HFFc6 (cell line): ENCODE data around the gene BACE1. TPM values are rescaled to one million over a fixed set of nuclear protein-coding genes. Genes with fewer than 3 reads are reported as not detected.

Experiments used
- DNase-seq: peaks from one replicate; pipeline ENCODE4 v3.0.0-alpha.2; 2018
- H3K27ac Mint-ChIP-seq: 2 replicates; pipeline ENCODE4 v1.8.0; 2020; ENCODE audit warnings: mild to moderate bottlenecking, mixed read lengths
- H3K27me3 Mint-ChIP-seq: 2 replicates; pipeline ENCODE4 v1.8.0; 2021; ENCODE audit warnings: mild to moderate bottlenecking, moderate library complexity, mixed read lengths; ENCODE audit not compliant: insufficient read depth
- H3K36me3 Mint-ChIP-seq: 2 replicates; pipeline ENCODE4 v1.8.0; 2021; ENCODE audit warnings: low read depth, mixed read lengths
- H3K4me1 Mint-ChIP-seq: 2 replicates; pipeline ENCODE4 v1.8.0; 2020; ENCODE audit warnings: low read depth, mixed read lengths
- H3K4me3 Mint-ChIP-seq: 2 replicates; pipeline ENCODE4 v1.8.0; 2020; ENCODE audit warnings: mild to moderate bottlenecking, moderate library complexity, mixed read lengths
- H3K9me3 Mint-ChIP-seq: 2 replicates; pipeline ENCODE4 v1.8.0; 2020; ENCODE audit warnings: mild to moderate bottlenecking, mixed read lengths
- CTCF ChIP-seq: fragments of 200-600 bp; sonication (generic); IDR thresholded peaks from 2 replicates; pipeline ENCODE4 v1.5.0; 2021; ENCODE audit warnings: antibody characterized with exemption, mild to moderate bottlenecking
- total RNA-seq, 6 experiments: library from RNA; stranded (reverse); fragmentation: NEBNext Ultra II Directional; extraction: Animal tissue kit (Norgen Biotek cat#: 25700); gene quantifications; 2 replicates in 1 of 6; 3 replicates in 5 of 6; pipeline ENCODE4 v1.2.3, GENCODE V29; 2021

Gene BACE1
- total RNA-seq, 6 experiments from 2014 or later = 59.6 to 80.8 (median 70.7) TPM

GRCh38 chr11:117248341-117248740 is 67.7 kb downstream of the BACE1 start:
- Mint-ChIP-seq H3K27ac (no peak overlapping the region), H3K9me3 (no peaks in the 10 kb centered on the region), H3K4me3 (no peak overlapping the region), H3K27me3 (peaks cover 3% of the 10 kb centered on the region), H3K4me1 (no peaks in the 10 kb centered on the region), H3K36me3 (peaks cover 47% of the 10 kb centered on the region)
- no peak for TF ChIP-seq CTCF
- DNase-seq = no peak

DNA sequence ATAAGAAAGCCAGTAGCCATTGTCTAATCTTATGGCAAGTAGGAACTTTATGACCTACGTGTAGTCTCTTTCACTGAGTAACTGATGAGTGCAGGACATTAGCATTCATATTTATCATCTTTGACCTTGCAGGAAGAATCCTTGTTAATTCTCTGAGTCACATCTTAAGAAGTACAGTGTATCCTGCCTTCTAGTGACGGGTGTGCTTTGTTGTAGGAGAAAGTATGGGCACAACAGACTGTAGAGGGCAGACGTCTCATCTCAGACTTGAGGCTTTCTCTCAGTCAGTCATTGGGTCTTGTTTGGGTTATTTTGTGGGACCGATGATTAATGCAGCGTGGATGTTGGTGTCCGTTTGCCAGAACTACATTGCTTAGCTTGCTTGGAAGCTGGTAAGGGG is 76.8 kb downstream of the BACE1 start:
- H3K4me1 Mint-ChIP-seq = peaks cover 20% of the 10 kb centered on the region
- H3K27ac Mint-ChIP-seq = peak overlapping the region; percentile 96
- peak overlapping the region; percentile 52 for H3K4me3 Mint-ChIP-seq

DNA sequence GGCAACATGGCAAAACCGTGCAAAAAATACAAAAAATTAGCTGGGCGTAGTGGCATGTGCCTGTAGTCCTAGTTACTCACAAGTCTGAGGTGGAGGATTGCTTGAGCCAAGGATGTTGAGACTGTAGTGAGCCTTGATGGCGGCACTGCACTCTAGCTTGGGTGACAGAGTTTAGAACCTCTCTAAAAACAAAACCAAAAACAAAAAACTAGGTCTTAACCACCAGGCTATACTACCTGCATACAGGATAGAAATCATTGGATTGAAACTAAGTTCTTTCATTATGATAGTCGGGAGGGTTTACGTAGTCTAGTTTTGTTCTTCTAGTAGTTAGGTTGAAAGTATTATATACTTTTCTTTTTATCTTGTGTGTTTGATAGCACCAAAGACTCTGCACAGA is 77.8 kb downstream of the BACE1 start:
- no peaks in the 10 kb centered on the region; the same call in none of the 2 replicates for H3K27me3 Mint-ChIP-seq
- H3K4me1 Mint-ChIP-seq = peaks cover 30% of the 10 kb centered on the region
- peak overlapping the region; percentile 96 for H3K27ac Mint-ChIP-seq
- H3K4me3 Mint-ChIP-seq = no peak overlapping the region
- TF ChIP-seq CTCF = no peak
- H3K36me3 Mint-ChIP-seq = peaks cover 14% of the 10 kb centered on the region
- no peak for DNase-seq
- no peaks in the 10 kb centered on the region for H3K9me3 Mint-ChIP-seq

More for the DNA sequence above, 76.8 kb downstream of the BACE1 start:
- Mint-ChIP-seq H3K27me3 (no peaks in the 10 kb centered on the region; the same call in none of the 2 replicates), H3K9me3 (no peaks in the 10 kb centered on the region), H3K36me3 (peaks cover 16% of the 10 kb centered on the region)
- TF ChIP-seq CTCF = peak; percentile 79
- DNase-seq = peak; percentile 99

Other genes starting within 250 kb of the BACE1 start
- gene SIK3, start 217.8 kb downstream of the BACE1 start, total RNA-seq = 10 to 100 TPM; 15.6 to 23.3 (median 19.9) TPM
- gene PAFAH1B2, start 172.0 kb downstream of the BACE1 start, total RNA-seq = 100 to 1,000 TPM; 113 to 130 (median 122) TPM
- gene SIDT2, start 137.5 kb downstream of the BACE1 start, total RNA-seq = 10 to 100 TPM; 33.9 to 53.9 (median 37.7) TPM
- gene TAGLN, start 116.9 kb downstream of the BACE1 start, total RNA-seq = 1,000 to 10,000 TPM; 1,668 to 2,517 (median 1,780) TPM
- 10 to 100 TPM; 64.1 to 73.6 (median 68.0) TPM for gene PCSK7, start 84.2 kb downstream of the BACE1 start, total RNA-seq
- gene RNF214, start 83.6 kb downstream of the BACE1 start, total RNA-seq = 10 to 100 TPM; 17.7 to 25.6 (median 22.1) TPM
- gene BACE1-AS, start 24.9 kb downstream of the BACE1 start, total RNA-seq = 1 to 10 TPM; 4.3 to 6.4 (median 5.7) TPM
- 10 to 100 TPM; 29.0 to 35.6 (median 33.0) TPM for gene CEP164, start 11.6 kb upstream of the BACE1 start, total RNA-seq